HUES48 (cell line): ENCODE results near the gene NPEPL1.
A peak's percentile ranks its signal among the peaks of the same experiment; 100 is the strongest.

Source experiments
- H3K27ac ChIP-seq: one replicate; pipeline ENCODE4 v1.7.0; 2013; ENCODE audit warnings: low read depth, low read length, inconsistent platforms
- H3K27me3 ChIP-seq: 2 replicates; pipeline ENCODE4 v1.6.1; 2013; ENCODE audit warnings: mild to moderate bottlenecking, low read length; ENCODE audit not compliant: control insufficient read depth, insufficient read depth
- H3K36me3 ChIP-seq: 2 replicates; pipeline ENCODE4 v1.6.1; 2013; ENCODE audit warnings: low read length; ENCODE audit not compliant: control insufficient read depth, insufficient read depth
- H3K4me1 ChIP-seq: 2 replicates; pipeline ENCODE4 v1.6.1; 2013; ENCODE audit warnings: mild to moderate bottlenecking, low read length; ENCODE audit not compliant: control insufficient read depth, insufficient read depth
- H3K4me3 ChIP-seq: 2 replicates; pipeline ENCODE4 v1.5.1; 2013; ENCODE audit warnings: mild to moderate bottlenecking, low read depth, low read length
- H3K9ac ChIP-seq: 2 replicates; pipeline ENCODE4 v1.6.1; 2013; ENCODE audit warnings: mild to moderate bottlenecking, low read depth, low read length, moderate library complexity
- H3K9me3 ChIP-seq: 2 replicates; pipeline ENCODE4 v1.6.1; 2013; ENCODE audit warnings: low read length; ENCODE audit not compliant: control insufficient read depth, insufficient read depth

NPEPL1 gene

GRCh38 chr20:58650776-58651558 is 41.6 kb upstream of the NPEPL1 start, which contains the start of gene STX16:
TSS of gene STX16 (plus strand) at chr20:58651283. CDS start at chr20:58652007, 724 bp downstream.
- Histone ChIP-seq H3K4me1 (peaks cover 38% of the 10 kb centered on the region), H3K27ac (peak within 1 kb of the TSS; percentile 99), H3K9me3 (no peaks in the 10 kb centered on the region), H3K9ac (peak within 1 kb of the TSS; percentile 74), H3K4me3 (peak within 1 kb of the TSS; percentile 90), H3K36me3 (no peaks in the 10 kb centered on the region), H3K27me3 (peaks cover 10% of the 10 kb centered on the region; the same call in 1 of the 2 replicates)

- Histone ChIP-seq H3K4me1 (peaks cover 44% of the 10 kb centered on the region), H3K36me3 (no peaks in the 10 kb centered on the region), H3K4me3 (peak overlapping the region; percentile 90), H3K27me3 (peaks cover 10% of the 10 kb centered on the region; the same call in 1 of the 2 replicates), H3K27ac (peak overlapping the region; percentile 99), H3K9ac (peak overlapping the region; percentile 74), H3K9me3 (no peaks in the 10 kb centered on the region)
Observed at GRCh38 chr20:58651559-58651945, 41.0 kb upstream of the NPEPL1 start.

GRCh38 chr20:58651946-58652605 is 40.5 kb upstream of the NPEPL1 start:
- Histone ChIP-seq H3K9me3 (no peaks in the 10 kb centered on the region), H3K27me3 (peaks cover 10% of the 10 kb centered on the region; the same call in 1 of the 2 replicates), H3K9ac (peak overlapping the region; percentile 81), H3K36me3 (no peaks in the 10 kb centered on the region), H3K4me3 (peak overlapping the region; percentile 90), H3K4me1 (peaks cover 49% of the 10 kb centered on the region), H3K27ac (peak overlapping the region; percentile 99)

- H3K27me3 ChIP-seq, result peaks cover 10% of the 10 kb centered on the region; the same call in 1 of the 2 replicates
- no peaks in the 10 kb centered on the region for H3K9me3 ChIP-seq
- no peaks in the 10 kb centered on the region for H3K36me3 ChIP-seq
- peak overlapping the region; percentile 99 for H3K27ac ChIP-seq
- peak overlapping the region; percentile 81 for H3K9ac ChIP-seq
- peaks cover 56% of the 10 kb centered on the region for H3K4me1 ChIP-seq
- peak overlapping the region; percentile 90 for H3K4me3 ChIP-seq
Observed at GRCh38 chr20:58652606-58653294, 39.9 kb upstream of the NPEPL1 start.

- Histone ChIP-seq H3K9ac (no peak overlapping the region; the same call in 1 of the 2 replicates), H3K27ac (peak overlapping the region; percentile 6), H3K4me1 (peaks cover 69% of the 10 kb centered on the region), H3K4me3 (peak overlapping the region; percentile 90), H3K36me3 (no peaks in the 10 kb centered on the region), H3K27me3 (0 out of 2 replicates have a peak, but pooled peaks cover 5% of the 10 kb centered on the region), H3K9me3 (no peaks in the 10 kb centered on the region)
Observed at GRCh38 chr20:58654337-58654736, 38.3 kb upstream of the NPEPL1 start.

- 0 out of 2 replicates have a peak, but pooled peaks cover 4% of the 10 kb centered on the region for H3K36me3 ChIP-seq
- H3K4me3 ChIP-seq, result 0 out of 2 replicates have a peak overlapping the region, but pooled peaks have one; percentile 26
- H3K4me1 ChIP-seq, result peaks cover 81% of the 10 kb centered on the region
- H3K9me3 ChIP-seq, result no peaks in the 10 kb centered on the region
- H3K27me3 ChIP-seq, result no peaks in the 10 kb centered on the region
- peak overlapping the region; percentile 56 for H3K27ac ChIP-seq
- peak overlapping the region; percentile 31; the same call in 1 of the 2 replicates for H3K9ac ChIP-seq
Observed at GRCh38 chr20:58655328-58656107, 37.1 kb upstream of the NPEPL1 start.

- H3K4me1 ChIP-seq, result peaks cover 89% of the 10 kb centered on the region
- no peak overlapping the region for H3K4me3 ChIP-seq
- peak overlapping the region; percentile 44 for H3K27ac ChIP-seq
- H3K27me3 ChIP-seq, result no peaks in the 10 kb centered on the region
- H3K9ac ChIP-seq, result no peak overlapping the region
- H3K9me3 ChIP-seq, result no peaks in the 10 kb centered on the region
- H3K36me3 ChIP-seq, result peaks cover 16% of the 10 kb centered on the region
Observed at GRCh38 chr20:58656831-58657230, 35.8 kb upstream of the NPEPL1 start.

- Histone ChIP-seq H3K4me1 (peaks cover 89% of the 10 kb centered on the region), H3K27ac (no peak overlapping the region), H3K27me3 (no peaks in the 10 kb centered on the region), H3K9ac (no peak overlapping the region), H3K36me3 (peaks cover 16% of the 10 kb centered on the region), H3K4me3 (no peak overlapping the region), H3K9me3 (no peaks in the 10 kb centered on the region)
Observed at GRCh38 chr20:58657262-58657661, 35.3 kb upstream of the NPEPL1 start.

- no peaks in the 10 kb centered on the region for H3K9me3 ChIP-seq
- no peak overlapping the region for H3K27ac ChIP-seq
- H3K36me3 ChIP-seq, result peaks cover 19% of the 10 kb centered on the region
- peaks cover 84% of the 10 kb centered on the region for H3K4me1 ChIP-seq
- no peak overlapping the region for H3K9ac ChIP-seq
- H3K27me3 ChIP-seq, result no peaks in the 10 kb centered on the region
- no peak overlapping the region for H3K4me3 ChIP-seq
Observed at GRCh38 chr20:58657986-58658385, 34.6 kb upstream of the NPEPL1 start.

GRCh38 chr20:58658760-58659159 is 33.8 kb upstream of the NPEPL1 start:
- no peak overlapping the region for H3K27ac ChIP-seq
- peak overlapping the region; percentile 19; the same call in 1 of the 2 replicates for H3K4me3 ChIP-seq
- H3K9me3 ChIP-seq, result no peaks in the 10 kb centered on the region
- H3K4me1 ChIP-seq, result peaks cover 76% of the 10 kb centered on the region
- peaks cover 21% of the 10 kb centered on the region for H3K36me3 ChIP-seq
- no peaks in the 10 kb centered on the region for H3K27me3 ChIP-seq
- H3K9ac ChIP-seq, result no peak overlapping the region
